Measurements from ENCODE around the gene TSC1.

DNA sequence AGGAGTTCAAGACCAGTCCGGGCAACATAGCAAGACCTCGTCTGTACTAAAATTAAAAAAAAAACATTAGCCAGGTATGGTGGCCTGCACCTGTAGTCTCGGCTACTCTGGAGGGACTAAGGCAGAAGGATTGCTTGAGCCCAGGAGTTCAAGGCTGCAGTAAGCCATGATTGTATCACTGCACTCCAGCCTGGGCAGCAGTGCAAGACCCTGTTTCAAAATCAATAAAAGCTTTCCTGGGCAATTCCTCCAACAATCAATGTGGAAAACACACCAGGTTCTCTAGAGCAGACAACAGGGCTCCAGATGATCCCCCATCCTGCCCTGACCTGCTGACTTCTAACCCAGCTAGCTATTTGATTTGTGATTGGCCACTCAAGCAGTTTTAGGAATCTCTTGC is 67.6 kb downstream of the TSC1 start:
- TF ChIP-seq, protein P1, sequence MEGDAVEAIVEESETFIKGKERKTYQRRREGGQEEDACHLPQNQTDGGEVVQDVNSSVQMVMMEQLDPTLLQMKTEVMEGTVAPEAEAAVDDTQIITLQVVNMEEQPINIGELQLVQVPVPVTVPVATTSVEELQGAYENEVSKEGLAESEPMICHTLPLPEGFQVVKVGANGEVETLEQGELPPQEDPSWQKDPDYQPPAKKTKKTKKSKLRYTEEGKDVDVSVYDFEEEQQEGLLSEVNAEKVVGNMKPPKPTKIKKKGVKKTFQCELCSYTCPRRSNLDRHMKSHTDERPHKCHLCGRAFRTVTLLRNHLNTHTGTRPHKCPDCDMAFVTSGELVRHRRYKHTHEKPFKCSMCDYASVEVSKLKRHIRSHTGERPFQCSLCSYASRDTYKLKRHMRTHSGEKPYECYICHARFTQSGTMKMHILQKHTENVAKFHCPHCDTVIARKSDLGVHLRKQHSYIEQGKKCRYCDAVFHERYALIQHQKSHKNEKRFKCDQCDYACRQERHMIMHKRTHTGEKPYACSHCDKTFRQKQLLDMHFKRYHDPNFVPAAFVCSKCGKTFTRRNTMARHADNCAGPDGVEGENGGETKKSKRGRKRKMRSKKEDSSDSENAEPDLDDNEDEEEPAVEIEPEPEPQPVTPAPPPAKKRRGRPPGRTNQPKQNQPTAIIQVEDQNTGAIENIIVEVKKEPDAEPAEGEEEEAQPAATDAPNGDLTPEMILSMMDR (conservative IDR thresholded peaks at IDR 0.05; ENCODE audit: low read depth, low read length): no peak
- no peak for TF ChIP-seq EZH2 (IDR thresholded peaks at IDR 0.05; ENCODE audit: low read length, unreplicated experiment)

Measured in PC-3 (cell line).